Right atrium auricular region (tissue), 2 donors: ENCODE results near the gene GORAB. TPM values are rescaled to one million over a fixed set of nuclear protein-coding genes. Genes with fewer than 3 reads are reported as not detected.

Experiments
- DNase-seq: peaks from one replicate; pipeline ENCODE4 v3.0.0-alpha.2; 2019; ENCODE audit warnings: low spot score
- H3K27ac ChIP-seq, 2 donors: fragments of 200-600 bp; sonication (generic); 1 replicate in 1 of 2; 2 replicates in 1 of 2; pipeline ENCODE4 v1.5.1; 2016 to 2019
- H3K27me3 ChIP-seq, 2 donors: fragments of 200-600 bp; sonication (generic); one replicate each; pipeline versions ENCODE4 v1.5.1 to v1.6.0; 2017 to 2019
- H3K36me3 ChIP-seq: fragments of 200-600 bp; sonication (generic); one replicate; pipeline ENCODE4 v1.5.1; 2016
- H3K4me1 ChIP-seq, 2 donors: fragments of 200-600 bp; sonication (generic); one replicate each; pipeline versions ENCODE4 v1.5.1 to v1.6.0; 2017 to 2019
- H3K4me3 ChIP-seq, 2 donors: fragments of 200-600 bp; sonication (generic); 1 replicate in 1 of 2; 2 replicates in 1 of 2; pipeline ENCODE4 v1.5.1; 2017 to 2019; ENCODE audit warnings: mild to moderate bottlenecking in 1 of 2, moderate library complexity in 1 of 2
- H3K9me3 ChIP-seq, 2 donors: fragments of 200-600 bp; sonication (generic); one replicate each; pipeline ENCODE4 v1.5.1; 2019
- total RNA-seq, 2 donors: library from RNA; depleted of rRNA; stranded (reverse); fragments of >200 nt; gene quantifications; one replicate each; pipeline ENCODE4 v1.1.0, GENCODE V29; 2016
- TF ChIP-seq, protein P1 (sequence below), 2 donors: fragments of 200-600 bp; sonication (generic); IDR thresholded peaks; one replicate each; pipeline ENCODE4 v1.5.1; 2019; ENCODE audit warnings: antibody characterized with exemption in 2 of 2

Gene GORAB
- total RNA-seq, 2 donors from 2014 or later: 4.9 to 9.2 TPM

- Histone ChIP-seq H3K9me3 (no peaks in the 10 kb centered on the region), H3K36me3 (peaks cover 36% of the 10 kb centered on the region)
- DNase-seq: no peak
Measured at GRCh38 chr1:170555370-170555769, 23.4 kb downstream of the GORAB start.

DNA sequence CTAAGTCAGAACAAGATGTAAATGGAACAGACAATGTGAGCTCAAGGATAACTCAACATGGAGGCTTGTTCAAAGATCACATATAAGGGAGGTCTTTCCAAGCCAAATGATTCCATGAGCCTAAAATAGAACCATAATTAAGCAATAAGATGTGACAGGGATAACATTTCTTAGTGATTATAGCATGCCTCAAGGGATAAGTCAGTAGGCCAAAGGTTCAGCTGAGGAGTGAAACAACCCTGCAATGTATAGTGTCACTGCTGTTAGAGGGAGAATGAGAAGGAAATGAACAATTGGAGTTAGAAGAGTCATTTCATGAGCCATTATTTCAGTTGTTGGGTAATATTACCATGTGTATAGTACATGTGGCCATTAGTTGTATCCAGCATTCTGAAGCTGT lies 25.0 kb downstream of the GORAB start:
- Histone ChIP-seq H3K27ac (no peak overlapping the region), H3K27me3 (no peaks in the 10 kb centered on the region), H3K4me1 (no peaks in the 10 kb centered on the region), H3K9me3 (no peaks in the 10 kb centered on the region), H3K36me3 (peaks cover 24% of the 10 kb centered on the region), H3K4me3 (no peak overlapping the region)
- no peak for DNase-seq
- TF ChIP-seq, protein P1, sequence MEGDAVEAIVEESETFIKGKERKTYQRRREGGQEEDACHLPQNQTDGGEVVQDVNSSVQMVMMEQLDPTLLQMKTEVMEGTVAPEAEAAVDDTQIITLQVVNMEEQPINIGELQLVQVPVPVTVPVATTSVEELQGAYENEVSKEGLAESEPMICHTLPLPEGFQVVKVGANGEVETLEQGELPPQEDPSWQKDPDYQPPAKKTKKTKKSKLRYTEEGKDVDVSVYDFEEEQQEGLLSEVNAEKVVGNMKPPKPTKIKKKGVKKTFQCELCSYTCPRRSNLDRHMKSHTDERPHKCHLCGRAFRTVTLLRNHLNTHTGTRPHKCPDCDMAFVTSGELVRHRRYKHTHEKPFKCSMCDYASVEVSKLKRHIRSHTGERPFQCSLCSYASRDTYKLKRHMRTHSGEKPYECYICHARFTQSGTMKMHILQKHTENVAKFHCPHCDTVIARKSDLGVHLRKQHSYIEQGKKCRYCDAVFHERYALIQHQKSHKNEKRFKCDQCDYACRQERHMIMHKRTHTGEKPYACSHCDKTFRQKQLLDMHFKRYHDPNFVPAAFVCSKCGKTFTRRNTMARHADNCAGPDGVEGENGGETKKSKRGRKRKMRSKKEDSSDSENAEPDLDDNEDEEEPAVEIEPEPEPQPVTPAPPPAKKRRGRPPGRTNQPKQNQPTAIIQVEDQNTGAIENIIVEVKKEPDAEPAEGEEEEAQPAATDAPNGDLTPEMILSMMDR (IDR thresholded peaks at IDR 0.05): no peak

More at GRCh38 chr1:170555370-170555769, 23.4 kb downstream of the GORAB start:
- H3K27me3 ChIP-seq: no peaks in the 10 kb centered on the region
- no peak overlapping the region for H3K27ac ChIP-seq
- no peak overlapping the region for H3K4me3 ChIP-seq
- no peaks in the 10 kb centered on the region for H3K4me1 ChIP-seq
- TF ChIP-seq, protein P1 (IDR thresholded peaks at IDR 0.05): no peak

DNA sequence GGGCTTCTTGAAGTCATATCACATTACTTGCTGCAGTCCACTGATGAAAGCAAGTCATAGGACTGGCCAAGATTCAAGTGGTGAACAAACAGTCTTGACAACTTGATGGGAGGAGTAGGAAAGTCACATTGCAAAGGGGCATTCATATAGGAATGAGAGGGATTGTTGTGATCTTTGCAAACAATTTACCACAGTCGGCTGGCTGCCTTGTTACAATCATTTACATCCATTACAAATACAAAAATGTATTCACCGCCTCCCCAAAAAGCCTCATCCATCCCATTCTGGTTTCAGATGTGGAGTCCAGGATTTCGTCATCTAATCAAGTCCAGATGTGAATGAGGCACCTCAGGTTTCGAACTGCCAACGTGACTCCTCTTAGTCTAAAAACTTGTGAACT lies 26.8 kb downstream of the GORAB start:
- H3K4me3 ChIP-seq: no peak overlapping the region
- H3K27ac ChIP-seq: no peak overlapping the region
- TF ChIP-seq, protein P1 (IDR thresholded peaks at IDR 0.05): no peak
- peaks cover 11% of the 10 kb centered on the region for H3K36me3 ChIP-seq
- H3K9me3 ChIP-seq: no peaks in the 10 kb centered on the region
- DNase-seq: no peak
- H3K27me3 ChIP-seq: no peaks in the 10 kb centered on the region
- peaks cover 0 to 14% of the 10 kb centered on the region in 2 donors for H3K4me1 ChIP-seq

DNA sequence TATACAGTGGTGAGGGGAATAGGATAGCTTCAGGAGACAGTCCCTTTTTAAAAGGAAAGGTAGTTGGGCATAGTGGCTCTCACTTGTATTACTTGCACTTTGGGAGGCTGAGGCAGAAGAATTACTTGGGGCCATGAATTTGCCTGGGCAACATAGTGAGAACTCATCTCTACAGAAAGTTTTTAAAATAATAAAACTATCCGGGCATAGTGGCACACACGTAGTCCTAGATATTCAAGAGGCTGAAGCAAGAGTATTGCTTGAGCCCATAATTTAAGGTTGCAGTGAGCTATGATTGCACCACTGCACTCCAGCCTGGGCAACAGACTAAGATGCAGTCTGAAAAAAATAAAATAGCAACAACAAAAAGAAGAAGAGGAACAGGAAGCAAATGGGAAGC lies 27.2 kb downstream of the GORAB start:
- Histone ChIP-seq H3K4me3 (no peak overlapping the region), H3K36me3 (peaks cover 7% of the 10 kb centered on the region), H3K27me3 (no peaks in the 10 kb centered on the region), H3K9me3 (no peaks in the 10 kb centered on the region), H3K27ac (no peak overlapping the region), H3K4me1 (peaks cover 0 to 14% of the 10 kb centered on the region in 2 donors)
- DNase-seq: no peak
- TF ChIP-seq, protein P1 (IDR thresholded peaks at IDR 0.05): no peak

- no peak overlapping the region for H3K4me3 ChIP-seq
- H3K27ac ChIP-seq: no peak overlapping the region
- TF ChIP-seq, protein P1 (IDR thresholded peaks at IDR 0.05): no peak
- DNase-seq: no peak
- H3K4me1 ChIP-seq: peaks cover 0 to 14% of the 10 kb centered on the region in 2 donors
- no peaks in the 10 kb centered on the region for H3K36me3 ChIP-seq
- H3K27me3 ChIP-seq: no peaks in the 10 kb centered on the region
- H3K9me3 ChIP-seq: no peaks in the 10 kb centered on the region
Measured at GRCh38 chr1:170560681-170561285, 28.8 kb downstream of the GORAB start.
